Body of pancreas (tissue), 4 donors: ENCODE results near the gene KDF1. TPM values are rescaled to one million over a fixed set of nuclear protein-coding genes. Genes with fewer than 3 reads are reported as not detected.

Source experiments
- ATAC-seq: fragments of 150-250 bp; one replicate; pipeline ENCODE4 v1.9.1; 2016
- DNase-seq, 4 donors: peaks; one replicate each; pipeline ENCODE4 v3.0.0-alpha.2; 2019
- H3K27ac ChIP-seq, 4 donors: fragments of 200-600 bp; sonication (generic); 1 replicate in 3 of 4; 2 replicates in 1 of 4; pipeline versions ENCODE4 v1.5.1 to v1.6.1; 2016 to 2019; ENCODE audit warnings: mild to moderate bottlenecking in 1 of 4, mixed read lengths in 1 of 4, moderate library complexity in 1 of 4
- H3K27me3 ChIP-seq, 2 donors: fragments of 200-600 bp; sonication (generic); one replicate each; pipeline ENCODE4 v1.6.0; 2016; ENCODE audit warnings: mild to moderate bottlenecking in 1 of 2
- H3K36me3 ChIP-seq, 2 donors: fragments of 200-600 bp; sonication (generic); replicated peaks in 1 of 2; 2 replicates each; pipeline ENCODE4 v1.5.1; 2016; ENCODE audit warnings: low read depth in 2 of 2; ENCODE audit not compliant: insufficient read depth in 1 of 2
- H3K4me1 ChIP-seq: fragments of 200-600 bp; sonication (generic); one replicate; pipeline ENCODE4 v1.6.0; 2016
- H3K4me3 ChIP-seq, 2 donors: fragments of 200-600 bp; sonication (generic); 1 replicate in 1 of 2; 2 replicates in 1 of 2; pipeline ENCODE4 v1.5.1; 2016 to 2019
- H3K9me3 ChIP-seq, 3 donors: fragments of 200-600 bp; sonication (generic); 1 replicate in 2 of 3; 2 replicates in 1 of 3; pipeline ENCODE4 v1.5.1; 2016
- CTCF ChIP-seq, 7 experiments: fragments of 450-650 bp in 4 of 7; fragments of 200-600 bp in 3 of 7; sonication (generic) in 3 of 7; IDR thresholded peaks; one replicate each; pipeline ENCODE4 v1.5.1; 2016 to 2019; ENCODE audit warnings: antibody characterized with exemption in 7 of 7
- POLR2A ChIP-seq, 3 donors: fragments of 450-650 bp; IDR thresholded peaks; one replicate each; pipeline ENCODE4 v1.6.1; 2016; ENCODE audit warnings: antibody characterized with exemption in 3 of 3, mild to moderate bottlenecking in 2 of 3
- WGBS, 2 donors: methylation state at CpG; one replicate each; pipeline ENCODE4 v1.1.5; 2017; 5-methylcytosine and 5-hydroxymethylcytosine counted together
- intact Hi-C: fragments of 100-400 bp; cut with DNase I; formaldehyde crosslinking; loops from one replicate; pipeline ENCODE4 v1.15.1; 2023
- total RNA-seq, 2 donors: library from RNA; depleted of rRNA; stranded (reverse); fragments of >200 nt; gene quantifications; one replicate each; pipeline ENCODE4 v1.1.0, GENCODE V29; 2016

Gene KDF1
- total RNA-seq, 2 donors from 2014 or later: 13.8 to 18.7 TPM

GRCh38 chr1:26965628-26966027, 5.4 kb upstream of the KDF1 start:
- Histone ChIP-seq H3K36me3 (no peaks in the 10 kb centered on the region), H3K27ac (no peak overlapping the region), H3K4me3 (no peak overlapping the region), H3K27me3 (no peaks in the 10 kb centered on the region), H3K9me3 (no peaks in the 10 kb centered on the region), H3K4me1 (peaks cover 14% of the 10 kb centered on the region)
- ATAC-seq (no peak), DNase-seq (no peak)
- intact Hi-C loops: no loop called here
- 86 to 93% methylated on average over 9 of the region's 9 CpGs for WGBS, 2 donors
- TF ChIP-seq CTCF (IDR thresholded peaks at IDR 0.05): no peak
- no peak for TF ChIP-seq POLR2A (IDR thresholded peaks at IDR 0.05)

DNA sequence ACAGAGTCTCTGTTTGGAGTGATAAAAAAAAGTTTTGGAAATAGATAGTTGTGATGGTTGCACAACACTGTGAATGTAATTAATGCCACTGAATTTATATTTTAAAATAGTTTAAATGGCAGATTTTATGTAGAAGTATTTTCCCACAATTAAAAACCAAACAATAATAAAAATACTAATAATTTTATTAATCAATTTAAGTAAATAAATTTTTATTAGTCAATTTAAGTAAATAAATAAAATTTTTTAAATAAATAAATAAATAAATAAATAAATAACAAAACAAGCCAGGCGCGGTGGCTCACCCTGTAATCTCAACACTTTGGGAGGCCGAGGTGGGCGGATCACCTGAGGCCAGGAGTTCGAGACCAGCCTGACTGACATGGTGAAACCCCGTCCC, 4.9 kb upstream of the KDF1 start:
- Histone ChIP-seq H3K27me3 (no peaks in the 10 kb centered on the region), H3K36me3 (no peaks in the 10 kb centered on the region), H3K9me3 (no peaks in the 10 kb centered on the region), H3K27ac (no peak overlapping the region), H3K4me3 (no peak overlapping the region), H3K4me1 (peaks cover 14% of the 10 kb centered on the region)
- 85 to 90% methylated on average over 6 of the region's 6 CpGs for WGBS, 2 donors
- ATAC-seq (no peak), DNase-seq (no peak)
- TF ChIP-seq POLR2A (IDR thresholded peaks at IDR 0.05) (no peak), CTCF (IDR thresholded peaks at IDR 0.05) (no peak)
- intact Hi-C loops: no loop called here

DNA sequence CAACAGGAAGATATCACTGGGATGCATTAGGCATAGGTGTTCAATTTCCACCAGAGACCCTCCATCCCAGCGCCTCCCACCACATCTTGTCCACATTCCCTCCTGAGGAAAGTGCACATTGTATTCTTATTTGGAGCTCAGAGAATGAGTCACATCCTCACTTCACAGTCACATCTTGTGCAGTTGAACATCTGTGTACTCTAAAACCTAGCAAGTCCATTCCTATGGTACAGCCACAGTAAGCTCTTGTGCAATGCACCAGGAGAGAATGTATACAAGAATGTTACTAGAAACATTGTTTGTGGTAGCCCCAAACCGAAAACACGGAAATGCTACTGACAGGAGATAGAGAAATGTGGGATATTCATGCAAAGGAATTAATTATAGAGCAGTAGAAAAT, 1.6 kb upstream of the KDF1 start:
- H3K27me3 ChIP-seq: no peaks in the 10 kb centered on the region
- TF ChIP-seq CTCF (IDR thresholded peaks at IDR 0.05): no peak
- no peak for TF ChIP-seq POLR2A (IDR thresholded peaks at IDR 0.05)
- intact Hi-C loops: no loop called here
- no peak overlapping the region for H3K4me3 ChIP-seq
- DNase-seq: no peak
- H3K27ac ChIP-seq: no peak overlapping the region
- no peaks in the 10 kb centered on the region for H3K9me3 ChIP-seq
- peaks cover 27% of the 10 kb centered on the region for H3K4me1 ChIP-seq
- WGBS, 2 donors: 74 to 77% methylated on average over 3 of the region's 3 CpGs
- no peak for ATAC-seq
- no peaks in the 10 kb centered on the region for H3K36me3 ChIP-seq

DNA sequence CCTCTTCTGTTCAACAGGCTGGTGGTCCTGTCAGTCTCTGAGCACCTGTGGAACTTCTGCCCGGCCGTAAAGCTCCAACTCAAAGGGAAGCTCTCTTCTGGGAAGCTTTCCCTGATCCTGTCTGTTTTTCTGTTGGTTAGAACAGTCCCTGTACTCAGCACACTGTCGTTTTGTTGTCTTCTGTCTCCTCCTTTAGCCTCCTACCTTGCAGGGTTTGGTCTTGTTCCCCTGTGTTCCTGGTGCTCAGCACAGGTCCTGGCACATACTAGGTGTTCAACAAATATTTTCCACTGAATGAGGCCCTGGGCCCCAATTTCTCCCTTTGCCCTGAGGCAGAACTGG, 328 bp upstream of the KDF1 start:
- no peaks in the 10 kb centered on the region for H3K36me3 ChIP-seq
- intact Hi-C loops: no loop called here
- peak overlapping the region; percentile 6 to 97 for H3K4me3 ChIP-seq
- TF ChIP-seq CTCF (IDR thresholded peaks at IDR 0.05) (no peak), POLR2A (IDR thresholded peaks at IDR 0.05) (no peak)
- no peaks in the 10 kb centered on the region for H3K9me3 ChIP-seq
- DNase-seq: no peak
- 7 to 12% methylated on average over 3 of the region's 3 CpGs for WGBS, 2 donors
- H3K4me1 ChIP-seq: peaks cover 27% of the 10 kb centered on the region
- no peaks in the 10 kb centered on the region for H3K27me3 ChIP-seq
- ATAC-seq: no peak
- H3K27ac ChIP-seq: peak overlapping the region; percentile 82 to 90 (median 88)

GRCh38 chr1:26959270-26959669, 998 bp downstream of the KDF1 start:
- ATAC-seq: no peak
- no peaks in the 10 kb centered on the region for H3K36me3 ChIP-seq
- H3K27me3 ChIP-seq: no peaks in the 10 kb centered on the region
- H3K27ac ChIP-seq: peak overlapping the region in 3 of 4 donors; percentile 82 to 90 (median 87)
- 9 to 13% methylated on average over 12 to 13 of the region's 13 CpGs for WGBS, 2 donors
- H3K9me3 ChIP-seq: no peaks in the 10 kb centered on the region
- H3K4me3 ChIP-seq: peak overlapping the region; percentile 95 to 97
- DNase-seq: no peak
- intact Hi-C loops: no loop called here
- TF ChIP-seq POLR2A (IDR thresholded peaks at IDR 0.05) (no peak), CTCF (IDR thresholded peaks at IDR 0.05) (no peak)
- H3K4me1 ChIP-seq: peaks cover 27% of the 10 kb centered on the region
